Prostate gland (tissue), 2 donors: ENCODE measurements around the gene SLC34A1.

Experiments used
- POLR2A ChIP-seq: fragments of 450-650 bp; IDR thresholded peaks from one replicate; pipeline ENCODE4 v1.6.1; 2016; ENCODE audit warnings: antibody characterized with exemption, mild to moderate bottlenecking
- TF ChIP-seq, protein P1 (sequence below), 4 experiments: fragments of 200-600 bp in 2 of 4; fragments of 450-650 bp in 2 of 4; sonication (generic) in 2 of 4; IDR thresholded peaks; 1 replicate in 3 of 4; 2 replicates in 1 of 4; pipeline ENCODE4 v1.5.1; 2016 to 2019; ENCODE audit warnings: antibody characterized with exemption in 4 of 4, mild to moderate bottlenecking in 2 of 4, moderate library complexity in 2 of 4

DNA sequence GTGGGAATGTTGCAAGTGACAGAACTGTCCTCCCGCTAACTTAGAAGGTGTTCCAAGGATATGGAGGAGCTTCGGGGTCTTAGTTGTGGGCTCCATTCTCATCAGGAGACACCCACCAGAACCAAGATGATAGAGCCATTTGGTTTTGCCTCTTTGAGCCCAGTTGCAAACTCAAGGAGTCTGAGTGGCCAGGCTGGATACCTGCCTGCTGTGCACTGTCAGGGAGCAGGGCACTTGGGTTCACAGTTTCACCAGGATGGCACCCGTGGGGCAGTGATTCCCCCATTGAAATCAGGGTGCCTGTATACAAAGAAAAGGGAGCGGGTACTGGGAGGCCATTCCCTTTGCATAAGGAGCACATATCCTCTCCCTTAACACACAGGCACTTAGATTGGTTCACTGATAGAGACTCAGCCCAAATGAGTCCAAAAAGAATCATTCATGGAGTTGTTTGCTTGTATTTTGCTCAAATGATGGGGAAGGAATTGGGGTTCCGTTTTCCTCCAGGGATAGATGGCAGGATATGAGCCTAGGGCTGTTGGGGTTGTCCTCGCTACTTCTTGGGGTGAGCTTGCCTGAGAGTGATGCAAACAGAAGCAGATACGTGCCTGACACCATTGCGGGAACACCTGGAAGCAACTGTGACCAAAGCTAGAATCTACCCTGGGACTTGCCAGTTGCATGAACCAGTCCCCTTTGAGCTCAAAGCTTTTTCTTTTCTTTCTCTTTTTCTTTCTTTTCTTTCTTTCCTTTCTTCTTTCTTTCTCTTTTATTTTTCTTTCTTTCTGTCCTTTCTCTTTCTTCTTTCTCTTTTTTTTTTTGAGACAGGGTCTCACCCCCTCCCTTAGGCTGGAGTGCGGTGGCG, 61.0 kb downstream of the SLC34A1 start:
- no peak for TF ChIP-seq POLR2A
- TF ChIP-seq, protein P1, sequence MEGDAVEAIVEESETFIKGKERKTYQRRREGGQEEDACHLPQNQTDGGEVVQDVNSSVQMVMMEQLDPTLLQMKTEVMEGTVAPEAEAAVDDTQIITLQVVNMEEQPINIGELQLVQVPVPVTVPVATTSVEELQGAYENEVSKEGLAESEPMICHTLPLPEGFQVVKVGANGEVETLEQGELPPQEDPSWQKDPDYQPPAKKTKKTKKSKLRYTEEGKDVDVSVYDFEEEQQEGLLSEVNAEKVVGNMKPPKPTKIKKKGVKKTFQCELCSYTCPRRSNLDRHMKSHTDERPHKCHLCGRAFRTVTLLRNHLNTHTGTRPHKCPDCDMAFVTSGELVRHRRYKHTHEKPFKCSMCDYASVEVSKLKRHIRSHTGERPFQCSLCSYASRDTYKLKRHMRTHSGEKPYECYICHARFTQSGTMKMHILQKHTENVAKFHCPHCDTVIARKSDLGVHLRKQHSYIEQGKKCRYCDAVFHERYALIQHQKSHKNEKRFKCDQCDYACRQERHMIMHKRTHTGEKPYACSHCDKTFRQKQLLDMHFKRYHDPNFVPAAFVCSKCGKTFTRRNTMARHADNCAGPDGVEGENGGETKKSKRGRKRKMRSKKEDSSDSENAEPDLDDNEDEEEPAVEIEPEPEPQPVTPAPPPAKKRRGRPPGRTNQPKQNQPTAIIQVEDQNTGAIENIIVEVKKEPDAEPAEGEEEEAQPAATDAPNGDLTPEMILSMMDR (IDR thresholded peaks at IDR 0.05): no peak
